ENCODE measurements around the gene TRIP4. TPM values are rescaled to one million over a fixed set of nuclear protein-coding genes. Genes with fewer than 3 reads are reported as not detected.

TRIP4 gene
- total and polyA plus RNA-seq, 9 of the 15 experiments (the other 6 are each of a cell fraction or from before 2014, with no cell fraction given): 7.6 to 23.3 (median 16.7) TPM

DNA sequence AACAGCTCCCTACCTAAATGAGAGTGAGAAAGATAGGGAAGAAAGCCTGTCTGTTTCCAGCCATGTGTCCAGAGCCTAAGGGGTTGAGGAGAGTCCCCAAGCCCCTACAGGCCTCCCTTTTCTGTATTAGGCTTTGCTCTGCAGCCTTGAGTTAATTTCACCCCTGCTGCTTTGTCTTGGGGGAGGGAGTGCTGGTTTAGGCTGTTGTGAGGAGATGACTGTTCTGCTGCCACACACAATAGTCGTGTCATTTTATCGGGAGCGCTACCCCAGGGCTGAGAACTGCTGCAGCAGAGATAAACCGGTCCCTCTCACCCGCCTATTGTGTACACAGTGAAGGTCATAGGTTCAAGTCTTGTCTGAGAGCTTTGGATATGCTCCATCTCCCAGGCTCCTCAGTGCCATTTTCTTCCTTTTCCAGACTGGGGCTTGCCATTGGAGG, 74.1 kb downstream of the TRIP4 start (continued):
- TF ChIP-seq CBX2 (IDR thresholded peaks at IDR 0.05; ENCODE audit: insufficient read depth, low read length, poor library complexity, severe bottlenecking) (no peak), MBD2 (IDR thresholded peaks at IDR 0.05; ENCODE audit: borderline replicate concordance, low read depth) (no peak), MYBL2 (IDR thresholded peaks at IDR 0.05; ENCODE audit: low read depth) (no peak), MYBL2 (CRISPR knock-in tag; IDR thresholded peaks at IDR 0.05; ENCODE audit: borderline replicate concordance) (no peak), TAF15 (IDR thresholded peaks at IDR 0.05; ENCODE audit: low read depth, low read length) (no peak), ZNF174 (CRISPR knock-in tag; IDR thresholded peaks at IDR 0.05) (no peak), SIN3A (IDR thresholded peaks at IDR 0.05; ENCODE audit: borderline replicate concordance in 2 of 2, control insufficient read depth in 1 of 2, low read depth in 2 of 2, low read length in 2 of 2) (no peak), NR2C2 (CRISPR knock-in tag; IDR thresholded peaks at IDR 0.05) (no peak), NR2C2 (tag; IDR thresholded peaks at IDR 0.05) (peak; percentile 73), FOXP4 (CRISPR knock-in tag; IDR thresholded peaks at IDR 0.05; ENCODE audit: borderline replicate concordance) (no peak; the same call in 1 of the 2 replicates), BRD4 (IDR thresholded peaks at IDR 0.05) (no peak), NBN (IDR thresholded peaks at IDR 0.05; ENCODE audit: low read depth) (peak; percentile 68; the same call in 1 of the 2 replicates), TEAD1 (CRISPR knock-in tag; IDR thresholded peaks at IDR 0.05) (no peak), MTF1 (CRISPR knock-in tag; IDR thresholded peaks at IDR 0.05; ENCODE audit: borderline replicate concordance) (no peak), ZNF263 (CRISPR knock-in tag; IDR thresholded peaks at IDR 0.05; ENCODE audit: borderline replicate concordance) (no peak), HIVEP1 (CRISPR knock-in tag; IDR thresholded peaks at IDR 0.05) (no peak), IRF2 (CRISPR knock-in tag; IDR thresholded peaks at IDR 0.05) (no peak), ESRRB (CRISPR knock-in tag; IDR thresholded peaks at IDR 0.05; ENCODE audit: borderline replicate concordance) (no peak), BCOR (IDR thresholded peaks at IDR 0.05) (peak; percentile 64; the same call in 1 of the 2 replicates)
- TF ChIP-seq, protein P1, sequence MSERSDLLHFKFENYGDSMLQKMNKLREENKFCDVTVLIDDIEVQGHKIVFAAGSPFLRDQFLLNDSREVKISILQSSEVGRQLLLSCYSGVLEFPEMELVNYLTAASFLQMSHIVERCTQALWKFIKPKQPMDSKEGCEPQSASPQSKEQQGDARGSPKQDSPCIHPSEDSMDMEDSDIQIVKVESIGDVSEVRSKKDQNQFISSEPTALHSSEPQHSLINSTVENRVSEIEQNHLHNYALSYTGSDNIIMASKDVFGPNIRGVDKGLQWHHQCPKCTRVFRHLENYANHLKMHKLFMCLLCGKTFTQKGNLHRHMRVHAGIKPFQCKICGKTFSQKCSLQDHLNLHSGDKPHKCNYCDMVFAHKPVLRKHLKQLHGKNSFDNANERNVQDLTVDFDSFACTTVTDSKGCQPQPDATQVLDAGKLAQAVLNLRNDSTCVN (CRISPR knock-in tag; IDR thresholded peaks at IDR 0.05): no peak
- TF ChIP-seq, protein P2, sequence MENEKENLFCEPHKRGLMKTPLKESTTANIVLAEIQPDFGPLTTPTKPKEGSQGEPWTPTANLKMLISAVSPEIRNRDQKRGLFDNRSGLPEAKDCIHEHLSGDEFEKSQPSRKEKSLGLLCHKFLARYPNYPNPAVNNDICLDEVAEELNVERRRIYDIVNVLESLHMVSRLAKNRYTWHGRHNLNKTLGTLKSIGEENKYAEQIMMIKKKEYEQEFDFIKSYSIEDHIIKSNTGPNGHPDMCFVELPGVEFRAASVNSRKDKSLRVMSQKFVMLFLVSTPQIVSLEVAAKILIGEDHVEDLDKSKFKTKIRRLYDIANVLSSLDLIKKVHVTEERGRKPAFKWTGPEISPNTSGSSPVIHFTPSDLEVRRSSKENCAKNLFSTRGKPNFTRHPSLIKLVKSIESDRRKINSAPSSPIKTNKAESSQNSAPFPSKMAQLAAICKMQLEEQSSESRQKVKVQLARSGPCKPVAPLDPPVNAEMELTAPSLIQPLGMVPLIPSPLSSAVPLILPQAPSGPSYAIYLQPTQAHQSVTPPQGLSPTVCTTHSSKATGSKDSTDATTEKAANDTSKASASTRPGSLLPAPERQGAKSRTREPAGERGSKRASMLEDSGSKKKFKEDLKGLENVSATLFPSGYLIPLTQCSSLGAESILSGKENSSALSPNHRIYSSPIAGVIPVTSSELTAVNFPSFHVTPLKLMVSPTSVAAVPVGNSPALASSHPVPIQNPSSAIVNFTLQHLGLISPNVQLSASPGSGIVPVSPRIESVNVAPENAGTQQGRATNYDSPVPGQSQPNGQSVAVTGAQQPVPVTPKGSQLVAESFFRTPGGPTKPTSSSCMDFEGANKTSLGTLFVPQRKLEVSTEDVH (IDR thresholded peaks at IDR 0.05; ENCODE audit: low read depth, partially characterized antibody): no peak
- TF ChIP-seq, protein P3, sequence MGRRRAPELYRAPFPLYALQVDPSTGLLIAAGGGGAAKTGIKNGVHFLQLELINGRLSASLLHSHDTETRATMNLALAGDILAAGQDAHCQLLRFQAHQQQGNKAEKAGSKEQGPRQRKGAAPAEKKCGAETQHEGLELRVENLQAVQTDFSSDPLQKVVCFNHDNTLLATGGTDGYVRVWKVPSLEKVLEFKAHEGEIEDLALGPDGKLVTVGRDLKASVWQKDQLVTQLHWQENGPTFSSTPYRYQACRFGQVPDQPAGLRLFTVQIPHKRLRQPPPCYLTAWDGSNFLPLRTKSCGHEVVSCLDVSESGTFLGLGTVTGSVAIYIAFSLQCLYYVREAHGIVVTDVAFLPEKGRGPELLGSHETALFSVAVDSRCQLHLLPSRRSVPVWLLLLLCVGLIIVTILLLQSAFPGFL (CRISPR knock-in tag; IDR thresholded peaks at IDR 0.05): no peak

Measured in K562 (cell line).